NCI-H748 (cell line): ENCODE measurements around the gene RYK.
"Not testable (repeated sequence)": the region's sequence is repeated elsewhere in the genome, so short reads cannot be mapped to it uniquely, and the experiment has no call there.

Source experiments
- DNase-seq: peaks from one replicate; lab custom pipeline; 2025; ENCODE audit not compliant: unreplicated experiment; lab: John Stamatoyannopoulos, UW

The RYK gene

GRCh38 chr3:134222835-134223234, 27.8 kb downstream of the RYK start:
- DNase-seq, result no peak

DNA sequence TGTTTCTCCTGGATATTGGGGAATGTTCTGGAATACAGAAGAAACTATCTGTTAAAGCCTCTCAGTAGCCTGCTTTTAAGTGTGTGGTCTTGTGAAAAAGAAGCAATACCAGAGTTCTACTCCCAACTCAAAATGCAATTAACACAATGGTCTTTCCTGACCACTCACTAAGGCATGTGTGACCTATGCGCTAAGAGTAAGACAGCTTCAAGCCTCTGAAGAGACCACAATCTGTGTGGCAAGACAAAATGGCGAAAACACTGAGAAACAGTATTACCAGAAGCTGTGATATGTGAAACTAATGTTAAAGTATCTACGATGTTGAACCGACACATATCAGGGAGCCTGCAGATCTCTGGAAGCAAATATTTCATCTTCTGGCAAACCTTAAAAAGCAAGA, 33.8 kb downstream of the RYK start:
- DNase-seq, result no peak

DNA sequence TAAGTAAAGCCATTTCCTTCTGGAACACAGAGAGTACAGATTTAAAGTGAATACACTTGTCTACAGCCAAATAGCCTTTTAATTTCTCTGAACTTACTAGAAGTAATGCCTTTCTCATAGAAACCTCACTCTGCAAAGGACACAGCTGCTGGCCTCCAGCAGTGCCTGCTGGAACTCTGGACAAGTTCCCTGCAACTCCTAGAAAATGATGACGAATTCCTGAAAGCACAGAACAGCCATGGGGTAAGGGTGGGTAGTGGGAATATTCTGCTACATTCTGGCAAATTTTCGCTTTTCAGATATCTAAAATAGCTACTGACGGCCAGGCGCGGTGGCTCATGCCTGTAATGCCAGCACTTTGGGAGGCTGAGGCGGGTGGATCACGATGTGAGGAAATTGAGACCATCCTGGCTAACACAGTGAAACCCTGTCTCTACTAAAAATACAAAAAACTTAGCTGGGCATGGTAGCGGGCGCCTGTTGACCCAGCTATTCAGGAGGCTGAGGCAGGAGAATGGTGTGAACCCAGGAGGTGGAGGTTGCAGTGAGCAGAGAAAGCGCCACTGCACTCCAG, 34.4 kb downstream of the RYK start:
- DNase-seq, result no peak

- DNase-seq, result no peak
Observed at GRCh38 chr3:134214239-134214638, 36.4 kb downstream of the RYK start.

- DNase-seq, result peak; percentile 60
Observed at GRCh38 chr3:134212967-134213665, 37.5 kb downstream of the RYK start.

- DNase-seq, result peak; percentile 32
Observed at GRCh38 chr3:134211797-134212196, 38.9 kb downstream of the RYK start.

DNA sequence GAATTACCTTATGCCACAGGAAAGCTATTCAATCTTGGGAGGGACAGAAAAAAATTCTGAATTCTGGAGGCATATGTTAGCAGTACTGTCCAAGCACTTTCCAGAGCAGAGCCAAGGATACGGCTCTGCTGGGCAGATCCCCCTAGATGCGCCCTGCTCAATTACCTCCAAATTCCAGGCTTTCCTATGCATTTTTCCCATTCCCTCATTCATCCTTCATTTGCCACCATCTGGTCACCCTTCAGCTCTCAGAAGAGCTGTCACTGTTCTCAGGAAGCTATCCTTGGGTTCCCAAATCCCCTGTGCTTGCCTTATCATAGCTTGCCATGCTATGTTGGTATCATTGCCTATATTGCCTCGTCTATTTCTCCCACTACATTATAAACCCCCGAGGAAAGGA, 45.2 kb downstream of the RYK start:
- no peak for DNase-seq

DNA sequence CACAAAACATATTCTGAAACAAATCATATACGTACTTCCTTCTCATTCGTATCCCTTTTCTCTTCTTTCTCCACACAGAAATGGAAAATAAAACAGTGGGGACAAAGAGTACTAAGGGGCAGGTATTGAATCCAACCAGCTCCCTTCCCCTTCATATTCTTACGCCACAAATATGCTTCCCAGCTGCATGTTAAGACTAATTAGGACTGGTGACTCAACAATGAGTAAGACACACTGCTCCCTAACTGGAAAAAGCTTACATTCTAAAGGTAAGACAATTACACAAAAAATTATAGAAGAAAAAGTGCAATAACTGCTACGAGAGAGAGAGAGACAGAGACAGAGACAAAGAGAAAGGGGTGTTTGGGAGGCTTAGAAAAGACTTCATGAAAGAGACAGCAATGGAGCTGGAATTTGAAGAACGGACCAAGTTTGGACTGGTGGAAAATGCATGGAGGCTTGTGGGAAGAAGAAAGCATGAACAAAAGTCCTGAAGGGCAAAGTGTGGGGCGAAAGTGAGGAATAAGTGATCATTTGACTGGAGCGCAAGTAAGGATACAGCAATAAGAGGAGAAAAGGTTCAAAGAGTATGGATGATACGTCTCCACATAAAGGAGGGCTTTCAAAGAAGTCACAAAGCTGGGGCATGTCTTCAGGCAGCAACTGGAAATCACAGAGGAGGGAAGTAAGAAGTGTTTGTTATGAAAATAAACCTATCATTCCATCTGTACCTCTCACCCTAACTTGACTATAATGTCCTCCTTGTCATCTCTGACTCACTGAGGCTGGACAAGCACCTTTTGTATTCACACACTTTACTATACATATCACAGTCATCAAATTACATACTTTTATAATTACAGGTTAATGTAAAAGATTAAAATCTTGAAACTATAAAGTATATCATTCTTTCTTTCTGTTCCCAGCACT, 49.2 kb downstream of the RYK start:
- DNase-seq, result no peak

- DNase-seq, result not testable (repeated sequence)
Observed at GRCh38 chr3:134199880-134200279, 50.8 kb downstream of the RYK start.

- DNase-seq, result no peak
Observed at GRCh38 chr3:134199240-134199639, 51.4 kb downstream of the RYK start.

DNA sequence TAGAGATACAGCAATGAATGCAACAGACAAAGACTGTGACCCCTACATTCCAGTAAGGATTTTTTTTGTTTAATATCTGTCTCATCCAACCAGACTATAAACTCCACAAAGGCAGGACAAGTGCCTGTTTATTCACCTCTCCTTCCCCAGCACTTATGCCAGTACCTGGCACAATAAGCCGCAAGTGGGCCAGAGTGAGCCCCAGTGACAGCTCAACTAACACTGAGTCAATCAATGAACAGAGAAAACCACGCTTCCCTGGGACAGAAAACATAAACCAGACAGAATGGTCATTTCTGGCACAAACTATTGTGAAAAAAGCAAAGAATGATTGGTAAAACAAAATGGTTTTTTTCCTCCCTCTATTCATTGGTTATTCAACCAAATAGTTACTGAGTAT, 52.2 kb downstream of the RYK start:
- no peak for DNase-seq

- DNase-seq, result peak; percentile 30
Observed at GRCh38 chr3:134197681-134198261, 52.9 kb downstream of the RYK start.

DNA sequence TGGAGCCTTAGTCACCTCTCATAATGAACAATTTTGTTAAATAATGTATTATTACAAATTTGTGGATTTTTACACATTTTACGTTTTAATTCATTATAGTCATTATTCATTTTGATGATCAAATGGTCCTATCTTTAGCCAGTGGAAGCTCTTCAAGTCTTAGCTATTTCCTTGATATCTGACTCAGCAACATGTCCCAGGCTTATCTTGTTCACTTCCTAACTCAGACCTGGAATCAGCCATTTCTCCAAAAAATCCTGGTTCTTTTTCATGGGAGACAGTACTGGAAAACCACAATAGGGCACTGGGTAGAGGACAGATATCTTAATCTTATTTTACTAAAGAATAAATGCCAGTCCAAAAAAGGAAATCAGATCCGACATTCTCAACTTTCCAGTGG, 56.4 kb downstream of the RYK start:
- no peak for DNase-seq

GRCh38 chr3:134190250-134190649, 60.4 kb downstream of the RYK start:
- no peak for DNase-seq

- no peak for DNase-seq
Observed at GRCh38 chr3:134189849-134190248, 60.8 kb downstream of the RYK start.

- DNase-seq, result no peak
Observed at GRCh38 chr3:134186391-134186790, 64.3 kb downstream of the RYK start.

DNA sequence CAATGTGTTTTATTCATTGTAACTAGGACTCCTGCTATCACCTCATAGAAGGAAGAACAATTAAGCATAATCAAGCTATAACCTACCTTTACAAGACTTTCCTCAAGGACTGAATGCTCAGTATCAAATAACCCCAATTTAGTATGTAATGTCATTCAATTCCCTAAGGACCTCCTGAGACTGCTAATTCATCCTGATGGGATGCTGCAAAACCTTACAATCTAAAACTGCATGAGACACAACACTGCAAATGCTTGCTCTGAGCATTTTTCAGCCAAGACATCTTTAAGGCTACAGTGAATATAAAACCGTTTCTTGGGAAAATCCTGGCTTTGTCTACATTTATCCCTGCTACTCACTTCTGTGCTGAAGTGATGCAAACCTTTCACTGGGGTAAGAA, 69.9 kb downstream of the RYK start:
- no peak for DNase-seq

GRCh38 chr3:134179508-134179907, 71.2 kb downstream of the RYK start:
- DNase-seq, result no peak

- no peak for DNase-seq
Observed at GRCh38 chr3:134163096-134163495, 87.6 kb downstream of the RYK start.

GRCh38 chr3:134161898-134162615, 88.6 kb downstream of the RYK start:
- no peak for DNase-seq

DNA sequence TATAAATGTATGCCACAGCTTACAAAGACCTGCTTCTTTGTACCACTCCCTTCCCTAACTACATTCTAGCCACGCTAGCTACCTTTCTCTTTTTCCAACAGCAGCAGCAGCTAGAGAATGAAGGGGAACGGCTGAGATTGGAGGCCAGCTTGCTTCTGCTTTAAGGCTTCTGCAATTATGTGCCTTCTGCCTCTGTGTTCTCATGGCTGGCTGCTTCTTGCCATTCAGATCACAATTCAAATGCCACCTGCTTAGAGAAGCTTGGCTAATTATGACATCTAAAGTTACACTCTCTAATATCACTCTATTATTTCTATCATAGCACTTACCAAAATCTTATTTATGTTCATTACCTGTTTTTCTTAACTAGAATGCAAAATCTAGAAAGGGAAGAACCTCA, 95.2 kb downstream of the RYK start:
- no peak for DNase-seq
